ENCODE measurements around the gene WWOX. TPM values are rescaled to one million over a fixed set of nuclear protein-coding genes. Genes with fewer than 3 reads are reported as not detected.
A peak's percentile ranks its signal among the peaks of the same experiment; 100 is the strongest.

Gene WWOX
- polyA plus RNA-seq, 1 donor from 2014 or later: 25.6 TPM

DNA sequence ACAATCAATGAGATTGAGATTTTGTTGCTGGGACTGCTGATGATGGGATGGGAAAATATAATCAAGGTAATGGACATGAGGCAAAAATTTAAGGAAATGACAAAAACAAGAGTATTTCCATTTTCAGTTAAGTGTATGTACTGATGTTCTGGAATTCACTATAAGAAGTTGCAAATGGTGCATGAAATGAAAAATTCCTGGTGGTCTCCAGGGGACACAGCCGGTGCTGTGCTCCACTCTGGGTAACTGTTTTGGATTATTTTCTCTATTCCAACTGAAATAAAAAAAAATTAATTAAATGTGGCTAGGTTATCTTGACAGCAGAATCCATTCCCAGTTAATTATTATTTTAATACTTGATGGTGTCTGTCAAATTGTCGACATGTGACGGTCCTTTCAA is 305.6 kb downstream of the WWOX start:
- Histone ChIP-seq H3K27ac (ENCODE audit: low read length) (no peak overlapping the region), H3K9ac (ENCODE audit: low read length) (no peak overlapping the region)

DNA sequence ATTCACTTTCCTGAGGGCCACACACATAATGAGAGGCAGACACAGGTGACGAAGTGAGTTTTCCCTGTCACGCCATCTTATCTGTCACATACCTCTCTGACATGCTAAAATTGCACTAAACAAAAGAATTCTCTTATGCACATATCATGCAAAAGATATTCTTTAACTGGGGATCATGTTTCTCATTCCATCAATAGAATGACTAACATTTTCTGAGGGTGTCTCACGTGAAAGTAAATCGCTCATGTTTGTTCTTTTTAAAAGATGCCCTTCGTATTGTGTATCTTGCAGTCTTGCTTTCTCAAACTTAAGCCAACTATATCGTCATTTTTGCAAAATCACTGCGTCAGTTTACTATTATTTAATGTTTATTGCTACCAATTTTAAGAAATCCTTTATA is 306.4 kb downstream of the WWOX start:
- Histone ChIP-seq H3K27ac (ENCODE audit: low read length) (peak overlapping the region; percentile 26), H4K20me1 (ENCODE audit: insufficient read depth) (no peaks in the 10 kb centered on the region), H3K36me3 (ENCODE audit: insufficient read depth, low read length) (no peaks in the 10 kb centered on the region), H3K4me2 (ENCODE audit: low read length) (no peak overlapping the region), H3K27me3 (ENCODE audit: insufficient read depth, low read depth, low read length) (no peaks in the 10 kb centered on the region), H3K9me3 (ENCODE audit: low read length) (no peaks in the 10 kb centered on the region), H3K79me2 (replicated peaks; ENCODE audit: insufficient read depth, low read length) (no peaks in the 10 kb centered on the region), H3K9me2 (ENCODE audit: insufficient read depth, low read length) (no peaks in the 10 kb centered on the region), H2AFZ (ENCODE audit: low read depth, low read length) (no peak overlapping the region), H3K4me3 (ENCODE audit: low read length) (no peak overlapping the region), H3F3A (ENCODE audit: insufficient read depth, low read length, poor library complexity, severe bottlenecking) (no peaks in the 10 kb centered on the region), H3K9ac (ENCODE audit: low read length) (no peak overlapping the region)
- no peak for TF ChIP-seq POLR2AphosphoS5 (IDR thresholded peaks at IDR 0.05)
- peak; percentile 49 for TF ChIP-seq EP300 (conservative IDR thresholded peaks at IDR 0.05; ENCODE audit: poor library complexity, severe bottlenecking)

More for the DNA sequence above, 305.6 kb downstream of the WWOX start:
- TF ChIP-seq, protein P1, sequence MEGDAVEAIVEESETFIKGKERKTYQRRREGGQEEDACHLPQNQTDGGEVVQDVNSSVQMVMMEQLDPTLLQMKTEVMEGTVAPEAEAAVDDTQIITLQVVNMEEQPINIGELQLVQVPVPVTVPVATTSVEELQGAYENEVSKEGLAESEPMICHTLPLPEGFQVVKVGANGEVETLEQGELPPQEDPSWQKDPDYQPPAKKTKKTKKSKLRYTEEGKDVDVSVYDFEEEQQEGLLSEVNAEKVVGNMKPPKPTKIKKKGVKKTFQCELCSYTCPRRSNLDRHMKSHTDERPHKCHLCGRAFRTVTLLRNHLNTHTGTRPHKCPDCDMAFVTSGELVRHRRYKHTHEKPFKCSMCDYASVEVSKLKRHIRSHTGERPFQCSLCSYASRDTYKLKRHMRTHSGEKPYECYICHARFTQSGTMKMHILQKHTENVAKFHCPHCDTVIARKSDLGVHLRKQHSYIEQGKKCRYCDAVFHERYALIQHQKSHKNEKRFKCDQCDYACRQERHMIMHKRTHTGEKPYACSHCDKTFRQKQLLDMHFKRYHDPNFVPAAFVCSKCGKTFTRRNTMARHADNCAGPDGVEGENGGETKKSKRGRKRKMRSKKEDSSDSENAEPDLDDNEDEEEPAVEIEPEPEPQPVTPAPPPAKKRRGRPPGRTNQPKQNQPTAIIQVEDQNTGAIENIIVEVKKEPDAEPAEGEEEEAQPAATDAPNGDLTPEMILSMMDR (IDR thresholded peaks at IDR 0.05; ENCODE audit: poor library complexity, severe bottlenecking): no peak
- TF ChIP-seq TAF1 (IDR thresholded peaks at IDR 0.05; ENCODE audit: low read depth) (no peak), POLR2AphosphoS5 (IDR thresholded peaks at IDR 0.05) (no peak), SMC3 (conservative IDR thresholded peaks at IDR 0.05; ENCODE audit: poor library complexity) (no peak), EZH2 (IDR thresholded peaks at IDR 0.05; ENCODE audit: borderline replicate concordance, insufficient read depth, low read length, poor library complexity, severe bottlenecking) (no peak), MXI1 (conservative IDR thresholded peaks at IDR 0.05; ENCODE audit: poor library complexity, severe bottlenecking) (no peak)
- TF ChIP-seq, protein P2, sequence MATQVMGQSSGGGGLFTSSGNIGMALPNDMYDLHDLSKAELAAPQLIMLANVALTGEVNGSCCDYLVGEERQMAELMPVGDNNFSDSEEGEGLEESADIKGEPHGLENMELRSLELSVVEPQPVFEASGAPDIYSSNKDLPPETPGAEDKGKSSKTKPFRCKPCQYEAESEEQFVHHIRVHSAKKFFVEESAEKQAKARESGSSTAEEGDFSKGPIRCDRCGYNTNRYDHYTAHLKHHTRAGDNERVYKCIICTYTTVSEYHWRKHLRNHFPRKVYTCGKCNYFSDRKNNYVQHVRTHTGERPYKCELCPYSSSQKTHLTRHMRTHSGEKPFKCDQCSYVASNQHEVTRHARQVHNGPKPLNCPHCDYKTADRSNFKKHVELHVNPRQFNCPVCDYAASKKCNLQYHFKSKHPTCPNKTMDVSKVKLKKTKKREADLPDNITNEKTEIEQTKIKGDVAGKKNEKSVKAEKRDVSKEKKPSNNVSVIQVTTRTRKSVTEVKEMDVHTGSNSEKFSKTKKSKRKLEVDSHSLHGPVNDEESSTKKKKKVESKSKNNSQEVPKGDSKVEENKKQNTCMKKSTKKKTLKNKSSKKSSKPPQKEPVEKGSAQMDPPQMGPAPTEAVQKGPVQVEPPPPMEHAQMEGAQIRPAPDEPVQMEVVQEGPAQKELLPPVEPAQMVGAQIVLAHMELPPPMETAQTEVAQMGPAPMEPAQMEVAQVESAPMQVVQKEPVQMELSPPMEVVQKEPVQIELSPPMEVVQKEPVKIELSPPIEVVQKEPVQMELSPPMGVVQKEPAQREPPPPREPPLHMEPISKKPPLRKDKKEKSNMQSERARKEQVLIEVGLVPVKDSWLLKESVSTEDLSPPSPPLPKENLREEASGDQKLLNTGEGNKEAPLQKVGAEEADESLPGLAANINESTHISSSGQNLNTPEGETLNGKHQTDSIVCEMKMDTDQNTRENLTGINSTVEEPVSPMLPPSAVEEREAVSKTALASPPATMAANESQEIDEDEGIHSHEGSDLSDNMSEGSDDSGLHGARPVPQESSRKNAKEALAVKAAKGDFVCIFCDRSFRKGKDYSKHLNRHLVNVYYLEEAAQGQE (IDR thresholded peaks at IDR 0.05; ENCODE audit: borderline replicate concordance): no peak
- H3F3A ChIP-seq (ENCODE audit: insufficient read depth, low read length, poor library complexity, severe bottlenecking): no peaks in the 10 kb centered on the region
- no peaks in the 10 kb centered on the region for H3K27me3 ChIP-seq (ENCODE audit: insufficient read depth, low read depth, low read length)
- no peaks in the 10 kb centered on the region for H3K9me3 ChIP-seq (ENCODE audit: low read length)
- H4K20me1 ChIP-seq (ENCODE audit: insufficient read depth): no peaks in the 10 kb centered on the region
- no peaks in the 10 kb centered on the region for H3K36me3 ChIP-seq (ENCODE audit: insufficient read depth, low read length)
- no peak overlapping the region for H3K4me2 ChIP-seq (ENCODE audit: low read length)
- H3K9me2 ChIP-seq (ENCODE audit: insufficient read depth, low read length): no peaks in the 10 kb centered on the region
- H3K79me2 ChIP-seq (replicated peaks; ENCODE audit: insufficient read depth, low read length): no peaks in the 10 kb centered on the region
- H3K4me3 ChIP-seq (ENCODE audit: low read length): no peak overlapping the region
- no peak overlapping the region for H2AFZ ChIP-seq (ENCODE audit: low read depth, low read length)

DNA sequence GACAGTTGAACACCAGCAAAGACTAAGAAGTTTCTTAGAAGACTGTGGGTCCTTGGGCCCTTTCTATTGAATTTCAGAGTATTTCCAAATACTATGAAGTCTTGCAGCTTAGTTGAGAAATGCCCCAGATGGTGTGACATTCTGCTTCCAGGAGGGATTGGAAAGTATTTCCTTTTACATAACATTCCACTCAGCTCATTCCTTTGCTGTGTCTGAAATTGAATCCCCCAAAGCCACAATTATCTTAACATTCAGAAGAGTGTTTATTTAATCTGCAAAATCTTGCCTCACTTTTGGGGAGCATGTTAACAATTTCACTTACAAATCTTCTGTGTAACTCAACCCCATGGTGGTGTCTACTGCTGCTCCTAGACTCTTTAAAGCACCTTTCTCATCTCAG is 307.7 kb downstream of the WWOX start:
- Histone ChIP-seq H3K4me2 (ENCODE audit: low read length) (no peak overlapping the region), H3K9ac (ENCODE audit: low read length) (no peak overlapping the region), H3K9me2 (ENCODE audit: insufficient read depth, low read length) (no peaks in the 10 kb centered on the region), H3F3A (ENCODE audit: insufficient read depth, low read length, poor library complexity, severe bottlenecking) (no peaks in the 10 kb centered on the region), H3K36me3 (ENCODE audit: insufficient read depth, low read length) (no peaks in the 10 kb centered on the region), H3K27me3 (ENCODE audit: insufficient read depth, low read depth, low read length) (no peaks in the 10 kb centered on the region), H4K20me1 (ENCODE audit: insufficient read depth) (no peaks in the 10 kb centered on the region), H2AFZ (ENCODE audit: low read depth, low read length) (no peak overlapping the region), H3K27ac (ENCODE audit: low read length) (no peak overlapping the region), H3K4me3 (ENCODE audit: low read length) (no peak overlapping the region), H3K79me2 (replicated peaks; ENCODE audit: insufficient read depth, low read length) (no peaks in the 10 kb centered on the region), H3K9me3 (ENCODE audit: low read length) (no peaks in the 10 kb centered on the region)
- no peak for TF ChIP-seq TAF1 (IDR thresholded peaks at IDR 0.05; ENCODE audit: low read depth)
- TF ChIP-seq SMC3 (conservative IDR thresholded peaks at IDR 0.05; ENCODE audit: poor library complexity): no peak
- TF ChIP-seq MXI1 (conservative IDR thresholded peaks at IDR 0.05; ENCODE audit: poor library complexity, severe bottlenecking): no peak
- TF ChIP-seq EZH2 (IDR thresholded peaks at IDR 0.05; ENCODE audit: borderline replicate concordance, insufficient read depth, low read length, poor library complexity, severe bottlenecking): no peak
- no peak for TF ChIP-seq POLR2AphosphoS5 (IDR thresholded peaks at IDR 0.05)
- TF ChIP-seq, protein P1 (IDR thresholded peaks at IDR 0.05; ENCODE audit: poor library complexity, severe bottlenecking): no peak
- TF ChIP-seq, protein P2 (IDR thresholded peaks at IDR 0.05; ENCODE audit: borderline replicate concordance): no peak
- TF ChIP-seq RAD21 (conservative IDR thresholded peaks at IDR 0.05): no peak
- TF ChIP-seq EP300 (conservative IDR thresholded peaks at IDR 0.05; ENCODE audit: poor library complexity, severe bottlenecking): no peak

Data from neural cell (in vitro differentiated cells).